PC-3 (cell line): ENCODE results near the gene ACBD3. TPM values are rescaled to one million over a fixed set of nuclear protein-coding genes. Genes with fewer than 3 reads are reported as not detected.

Source experiments
- ATAC-seq: fragments of 200-7000 bp; cut with Tn5 transposase; 2 replicates; pipeline ENCODE4 v1.9.1; 2020; ENCODE audit warnings: mild to moderate bottlenecking, moderate library complexity
- BruUV-seq: library from RNA; stranded (reverse); fragments of 400-500 nt; replicated peaks from 2 replicates; lab custom pipeline; 2021; lab: Mats Ljungman, UMichigan
- CTCF ChIA-PET: fragments of 300-600 bp; sonication (Branson Sonifier 250); formaldehyde crosslinking; loops from one replicate; lab custom pipeline; 2022; ENCODE audit warnings: antibody characterized with exemption; lab: Charles Lee
- POLR2A ChIA-PET: fragments of 300-600 bp; sonication (Branson Sonifier 250); formaldehyde crosslinking; loops from one replicate; lab custom pipeline; 2022; ENCODE audit warnings: antibody characterized with exemption; ENCODE audit not compliant: unreplicated experiment; lab: Charles Lee
- DNase-seq: peaks from one replicate; pipeline ENCODE4 v3.0.0-alpha.2; 2015
- H2AFZ ChIP-seq: fragments of 300-600 bp; sonication (generic); 2 replicates; pipeline ENCODE4 v1.6.0; 2016; ENCODE audit warnings: antibody characterized with exemption, low read length
- H3F3A ChIP-seq: fragments of 300-600 bp; sonication (generic); one replicate; pipeline ENCODE4 v1.6.0; 2017; ENCODE audit warnings: antibody characterized with exemption, low read length, control low read depth, mild to moderate bottlenecking; ENCODE audit not compliant: unreplicated experiment
- H3K27ac ChIP-seq: fragments of 300-600 bp; sonication (generic); 2 replicates; pipeline ENCODE4 v1.5.1; 2016; ENCODE audit warnings: mild to moderate bottlenecking, low read length
- H3K27me3 ChIP-seq: fragments of 300-600 bp; sonication (generic); 2 replicates; pipeline ENCODE4 v1.6.1; 2016; ENCODE audit warnings: low read length, mixed read lengths
- H3K36me3 ChIP-seq: fragments of 300-600 bp; sonication (generic); 2 replicates; pipeline ENCODE4 v1.6.1; 2016; ENCODE audit warnings: low read depth, mixed run types, low read length, mixed read lengths
- H3K4me1 ChIP-seq: fragments of 300-600 bp; sonication (generic); 2 replicates; pipeline ENCODE4 v1.5.1; 2016; ENCODE audit warnings: low read length; ENCODE audit not compliant: insufficient read depth
- H3K4me2 ChIP-seq: fragments of 300-600 bp; sonication (generic); 2 replicates; pipeline ENCODE4 v1.6.0; 2016; ENCODE audit warnings: low read length
- H3K4me3 ChIP-seq: fragments of 300-600 bp; sonication (generic); 2 replicates; pipeline ENCODE4 v1.5.1; 2016; ENCODE audit warnings: mild to moderate bottlenecking, low read length, mixed read lengths
- H3K79me2 ChIP-seq: fragments of 300-600 bp; sonication (generic); 2 replicates; pipeline ENCODE4 v1.6.1; 2017; ENCODE audit warnings: low read length, mixed read lengths
- H3K9ac ChIP-seq: fragments of 300-600 bp; sonication (generic); 2 replicates; pipeline ENCODE4 v1.6.0; 2016; ENCODE audit warnings: mild to moderate bottlenecking, low read length
- H3K9me2 ChIP-seq: fragments of 300-600 bp; sonication (generic); replicated peaks from 2 replicates; pipeline ENCODE4 v1.6.1; 2016; ENCODE audit warnings: mixed run types, low read length, mixed read lengths
- H3K9me3 ChIP-seq: fragments of 300-600 bp; sonication (generic); 2 replicates; pipeline ENCODE4 v1.6.1; 2016; ENCODE audit warnings: low read length, mixed read lengths
- H4K20me1 ChIP-seq: fragments of 300-600 bp; sonication (generic); 2 replicates; pipeline ENCODE4 v1.6.1; 2016; ENCODE audit warnings: low read length, mixed read lengths
- CTCF ChIP-seq: fragments of 300-600 bp; sonication (generic); conservative IDR thresholded peaks from 2 replicates; pipeline ENCODE4 v1.5.1; 2017; ENCODE audit warnings: antibody characterized with exemption, low read depth, mild to moderate bottlenecking, low read length
- EZH2 ChIP-seq: fragments of 300-600 bp; sonication (generic); IDR thresholded peaks from one replicate; pipeline ENCODE4 v1.6.1; 2017; ENCODE audit warnings: antibody characterized with exemption, mild to moderate bottlenecking, low read length; ENCODE audit not compliant: unreplicated experiment
- EZH2phosphoT487 ChIP-seq: fragments of 300-600 bp; sonication (generic); IDR thresholded peaks from 2 replicates; pipeline ENCODE4 v1.6.1; 2018; ENCODE audit warnings: mild to moderate bottlenecking, antibody characterized with exemption, low read length, borderline replicate concordance
- intact Hi-C: fragments of 100-400 bp; cut with micrococcal nuclease; formaldehyde crosslinking; loops from 2 replicates; pipeline ENCODE4 v1.9.0; 2023
- total RNA-seq: library from RNA; depleted of rRNA; stranded (reverse); fragments of >200 nt; gene quantifications from 2 replicates; pipeline ENCODE4 v1.2.3, GENCODE V29; 2014; rRNA removed

Gene ACBD3
- total RNA-seq, 1 experiment from 2014 or later = 62.2 TPM

- ATAC-seq = no peak
- POLR2A ChIA-PET = no interaction called here
- no peaks in the 10 kb centered on the region for H3K27me3 ChIP-seq
- TF ChIP-seq EZH2 = no peak
- no peak for TF ChIP-seq CTCF
- TF ChIP-seq EZH2phosphoT487 = no peak
- intact Hi-C loops = no loop called here
- no peaks in the 10 kb centered on the region for H3K36me3 ChIP-seq
- no peaks in the 10 kb centered on the region for H3K9me3 ChIP-seq
- no peak overlapping the region for H3K4me3 ChIP-seq
- no peak overlapping the region for H2AFZ ChIP-seq
- CTCF ChIA-PET = no interaction called here
- BruUV-seq = no TSS peak
- H3F3A ChIP-seq = no peaks in the 10 kb centered on the region
- no peak overlapping the region for H3K27ac ChIP-seq
- no peak overlapping the region for H3K4me2 ChIP-seq
- DNase-seq = no peak
- H4K20me1 ChIP-seq = no peaks in the 10 kb centered on the region
- no peaks in the 10 kb centered on the region for H3K9me2 ChIP-seq
- H3K79me2 ChIP-seq = no peaks in the 10 kb centered on the region
- no peak overlapping the region for H3K9ac ChIP-seq
- H3K4me1 ChIP-seq = peaks cover 41% of the 10 kb centered on the region
Measured at GRCh38 chr1:226095286-226095685, 91.3 kb downstream of the ACBD3 start.

Other genes with a start within 250 kb of the ACBD3 start
- not detected in 2 replicates for gene LEFTY2, start 245.5 kb downstream of the ACBD3 start, total RNA-seq
- 26.1 and 30.2 TPM in 2 replicates for gene SDE2, start 187.4 kb downstream of the ACBD3 start, total RNA-seq
- gene H3-3A, start 124.0 kb downstream of the ACBD3 start, total RNA-seq = 196 and 273 TPM in 2 replicates
- gene MIXL1, start 36.9 kb upstream of the ACBD3 start, total RNA-seq = not detected in 2 replicates
- gene LIN9, start 122.4 kb upstream of the ACBD3 start, total RNA-seq = 21.9 and 25.3 TPM in 2 replicates
- 536 and 538 TPM in 2 replicates for gene PARP1, start 221.4 kb upstream of the ACBD3 start, total RNA-seq